Mesendoderm (in vitro differentiated cells): ENCODE results near the gene PCSK2.

Source experiments
- DNase-seq: peaks from one replicate; pipeline ENCODE4 v3.0.0; 2013
- H2AK5ac ChIP-seq: 2 replicates; pipeline ENCODE4 v1.6.1; 2013; ENCODE audit warnings: low read length, inconsistent platforms
- H2BK120ac ChIP-seq: 2 replicates; pipeline ENCODE4 v1.6.1; 2013; ENCODE audit warnings: low read depth, mild to moderate bottlenecking, low read length, moderate library complexity, mixed read lengths
- H2BK15ac ChIP-seq: replicated peaks from 2 replicates; pipeline ENCODE4 v1.6.1; 2013; ENCODE audit warnings: low read depth, mild to moderate bottlenecking, moderate library complexity
- H2BK5ac ChIP-seq: 2 replicates; pipeline ENCODE4 v1.6.1; 2013; ENCODE audit warnings: low read length, inconsistent platforms
- H3K18ac ChIP-seq: 2 replicates; pipeline ENCODE4 v1.6.1; 2013; ENCODE audit warnings: mild to moderate bottlenecking, low read length, mixed read lengths
- H3K23ac ChIP-seq: one replicate; pipeline ENCODE4 v1.6.1; 2013; ENCODE audit warnings: low read length
- H3K27ac ChIP-seq: 2 replicates; pipeline ENCODE4 v1.5.1; 2013; ENCODE audit warnings: low read depth, mild to moderate bottlenecking, inconsistent platforms, low read length, moderate library complexity
- H3K27me3 ChIP-seq: 2 replicates; pipeline ENCODE4 v1.6.1; 2013; ENCODE audit warnings: low read length, control low read depth, mild to moderate bottlenecking, inconsistent platforms; ENCODE audit not compliant: insufficient read depth, poor library complexity
- H3K36me3 ChIP-seq: 2 replicates; pipeline ENCODE4 v1.6.1; 2013; ENCODE audit warnings: low read length, inconsistent platforms; ENCODE audit not compliant: control insufficient read depth, insufficient read depth
- H3K4ac ChIP-seq: one replicate; pipeline ENCODE4 v1.6.1; 2013; ENCODE audit warnings: low read depth, mild to moderate bottlenecking, low read length, moderate library complexity
- H3K4me1 ChIP-seq: 2 replicates; pipeline ENCODE4 v1.6.1; 2013; ENCODE audit warnings: low read depth, low read length, inconsistent platforms; ENCODE audit not compliant: control insufficient read depth
- H3K4me2 ChIP-seq: 2 replicates; pipeline ENCODE4 v1.6.1; 2013; ENCODE audit warnings: low read length
- H3K4me3 ChIP-seq: 2 replicates; pipeline ENCODE4 v1.5.1; 2013; ENCODE audit warnings: mild to moderate bottlenecking, low read length
- H3K56ac ChIP-seq: one replicate; pipeline ENCODE4 v1.6.1; 2013; ENCODE audit warnings: low read length
- H3K79me1 ChIP-seq: 2 replicates; pipeline ENCODE4 v1.6.1; 2013; ENCODE audit warnings: low read length, inconsistent platforms
- H3K79me2 ChIP-seq: 2 replicates; pipeline ENCODE4 v1.6.1; 2013; ENCODE audit warnings: mild to moderate bottlenecking, low read length; ENCODE audit not compliant: control insufficient read depth, insufficient read depth
- H3K9ac ChIP-seq: 2 replicates; pipeline ENCODE4 v1.6.1; 2013; ENCODE audit warnings: low read length, inconsistent platforms
- H4K5ac ChIP-seq: one replicate; pipeline ENCODE4 v1.6.1; 2013; ENCODE audit warnings: low read length
- H4K8ac ChIP-seq: one replicate; pipeline ENCODE4 v1.6.1; 2013; ENCODE audit warnings: low read depth, mild to moderate bottlenecking, control low read depth, low read length, moderate library complexity
- WGBS: extraction: QIAGEN DNeasy Blood & Tissue Kit; methylation state at CpG from one replicate; pipeline ENCODE4 v1.1.7; 2013; ENCODE audit warnings: low lambda C conversion rate, missing lambda C conversion rate; ENCODE audit not compliant: insufficient coverage; ENCODE audit errors: extremely low coverage; 5-methylcytosine and 5-hydroxymethylcytosine counted together

The PCSK2 gene

GRCh38 chr20:17502105-17502504, 275.3 kb downstream of the PCSK2 start:
- no peak overlapping the region for H4K5ac ChIP-seq
- H3K4ac ChIP-seq: no peak overlapping the region
- H2BK5ac ChIP-seq: no peak overlapping the region
- no peaks in the 10 kb centered on the region for H3K79me1 ChIP-seq
- H3K27me3 ChIP-seq: no peaks in the 10 kb centered on the region
- peak; percentile 47 for DNase-seq
- H2BK120ac ChIP-seq: no peak overlapping the region
- no peak overlapping the region for H3K23ac ChIP-seq
- H3K4me1 ChIP-seq: no peaks in the 10 kb centered on the region
- H3K18ac ChIP-seq: no peak overlapping the region
- no peak overlapping the region for H2AK5ac ChIP-seq
- no peak overlapping the region for H3K4me3 ChIP-seq
- H2BK15ac ChIP-seq: no peak overlapping the region
- no peaks in the 10 kb centered on the region for H3K36me3 ChIP-seq
- WGBS: no CpG with 5 or more reads among the region's 4 CpGs
- no peaks in the 10 kb centered on the region for H3K79me2 ChIP-seq
- no peak overlapping the region for H3K27ac ChIP-seq
- no peak overlapping the region for H3K9ac ChIP-seq
- H4K8ac ChIP-seq: no peak overlapping the region
- no peak overlapping the region for H3K4me2 ChIP-seq
- no peak overlapping the region for H3K56ac ChIP-seq

GRCh38 chr20:17503301-17504065, 276.6 kb downstream of the PCSK2 start:
- no peak overlapping the region for H3K56ac ChIP-seq
- no peak overlapping the region for H3K23ac ChIP-seq
- H4K8ac ChIP-seq: no peak overlapping the region
- H3K4me2 ChIP-seq: no peak overlapping the region
- no peak overlapping the region for H3K18ac ChIP-seq
- no peaks in the 10 kb centered on the region for H3K36me3 ChIP-seq
- no peaks in the 10 kb centered on the region for H3K27me3 ChIP-seq
- H3K79me1 ChIP-seq: no peaks in the 10 kb centered on the region
- H3K4me1 ChIP-seq: no peaks in the 10 kb centered on the region
- no peak overlapping the region for H3K9ac ChIP-seq
- H2BK120ac ChIP-seq: no peak overlapping the region
- H2BK5ac ChIP-seq: no peak overlapping the region
- H2BK15ac ChIP-seq: no peak overlapping the region
- WGBS: no CpG with 5 or more reads among the region's 6 CpGs
- no peak overlapping the region for H3K27ac ChIP-seq
- H3K4me3 ChIP-seq: no peak overlapping the region
- no peak overlapping the region for H2AK5ac ChIP-seq
- H4K5ac ChIP-seq: no peak overlapping the region
- no peaks in the 10 kb centered on the region for H3K79me2 ChIP-seq
- no peak for DNase-seq
- no peak overlapping the region for H3K4ac ChIP-seq

- Histone ChIP-seq H2BK5ac (no peak overlapping the region), H3K4ac (no peak overlapping the region), H4K8ac (no peak overlapping the region), H3K27me3 (no peaks in the 10 kb centered on the region), H2AK5ac (no peak overlapping the region), H3K4me3 (no peak overlapping the region), H3K79me1 (no peaks in the 10 kb centered on the region), H3K4me2 (no peak overlapping the region), H3K4me1 (no peaks in the 10 kb centered on the region), H4K5ac (no peak overlapping the region), H3K9ac (no peak overlapping the region), H3K79me2 (no peaks in the 10 kb centered on the region), H3K18ac (no peak overlapping the region), H2BK120ac (no peak overlapping the region), H2BK15ac (no peak overlapping the region), H3K27ac (no peak overlapping the region), H3K23ac (no peak overlapping the region), H3K56ac (no peak overlapping the region), H3K36me3 (no peaks in the 10 kb centered on the region)
- DNase-seq: no peak
- WGBS: no CpG with 5 or more reads among the region's 23 CpGs
These were observed 277.4 kb downstream of the PCSK2 start for GRCh38 chr20:17504066-17504897.

- no peak overlapping the region for H4K5ac ChIP-seq
- no peaks in the 10 kb centered on the region for H3K79me2 ChIP-seq
- H4K8ac ChIP-seq: no peak overlapping the region
- no peak overlapping the region for H2BK15ac ChIP-seq
- H2AK5ac ChIP-seq: no peak overlapping the region
- H3K56ac ChIP-seq: peak overlapping the region; percentile 66
- H3K4me2 ChIP-seq: peak overlapping the region; percentile 55
- no peak overlapping the region for H2BK5ac ChIP-seq
- H3K23ac ChIP-seq: no peak overlapping the region
- H3K27me3 ChIP-seq: no peaks in the 10 kb centered on the region
- no peak overlapping the region for H3K27ac ChIP-seq
- no CpG with 5 or more reads among the region's 30 CpGs for WGBS
- H3K4me1 ChIP-seq: no peaks in the 10 kb centered on the region
- H3K9ac ChIP-seq: peak overlapping the region; percentile 64
- no peak overlapping the region for H3K4me3 ChIP-seq
- no peaks in the 10 kb centered on the region for H3K79me1 ChIP-seq
- no peaks in the 10 kb centered on the region for H3K36me3 ChIP-seq
- no peak overlapping the region for H2BK120ac ChIP-seq
- H3K18ac ChIP-seq: peak overlapping the region; percentile 8
- peak; percentile 77 for DNase-seq
- H3K4ac ChIP-seq: no peak overlapping the region
These were observed 278.2 kb downstream of the PCSK2 start for GRCh38 chr20:17504898-17505635.

- no peak overlapping the region for H3K4me3 ChIP-seq
- WGBS: no CpG with 5 or more reads among the region's 19 CpGs
These were observed 279.0 kb downstream of the PCSK2 start for GRCh38 chr20:17505636-17506517.

More at GRCh38 chr20:17505636-17506517, 279.0 kb downstream of the PCSK2 start:
- Histone ChIP-seq H2AK5ac (no peak overlapping the region), H3K18ac (no peak overlapping the region), H3K4ac (no peak overlapping the region), H3K79me1 (no peaks in the 10 kb centered on the region), H3K79me2 (no peaks in the 10 kb centered on the region), H3K27me3 (no peaks in the 10 kb centered on the region), H3K56ac (peak overlapping the region; percentile 66), H2BK120ac (no peak overlapping the region), H4K5ac (no peak overlapping the region), H3K36me3 (no peaks in the 10 kb centered on the region), H4K8ac (no peak overlapping the region), H3K4me1 (no peaks in the 10 kb centered on the region), H2BK5ac (no peak overlapping the region), H3K27ac (no peak overlapping the region), H2BK15ac (no peak overlapping the region), H3K9ac (peak overlapping the region; percentile 64), H3K23ac (no peak overlapping the region), H3K4me2 (peak overlapping the region; percentile 55)
- peak; percentile 15 for DNase-seq
